ENCODE data around the gene PDIK1L. TPM values are rescaled to one million over a fixed set of nuclear protein-coding genes. Genes with fewer than 3 reads are reported as not detected.

Gene PDIK1L
- total and polyA plus RNA-seq, 2 experiments from 2014 or later, result 4.2 to 8.5 TPM

DNA sequence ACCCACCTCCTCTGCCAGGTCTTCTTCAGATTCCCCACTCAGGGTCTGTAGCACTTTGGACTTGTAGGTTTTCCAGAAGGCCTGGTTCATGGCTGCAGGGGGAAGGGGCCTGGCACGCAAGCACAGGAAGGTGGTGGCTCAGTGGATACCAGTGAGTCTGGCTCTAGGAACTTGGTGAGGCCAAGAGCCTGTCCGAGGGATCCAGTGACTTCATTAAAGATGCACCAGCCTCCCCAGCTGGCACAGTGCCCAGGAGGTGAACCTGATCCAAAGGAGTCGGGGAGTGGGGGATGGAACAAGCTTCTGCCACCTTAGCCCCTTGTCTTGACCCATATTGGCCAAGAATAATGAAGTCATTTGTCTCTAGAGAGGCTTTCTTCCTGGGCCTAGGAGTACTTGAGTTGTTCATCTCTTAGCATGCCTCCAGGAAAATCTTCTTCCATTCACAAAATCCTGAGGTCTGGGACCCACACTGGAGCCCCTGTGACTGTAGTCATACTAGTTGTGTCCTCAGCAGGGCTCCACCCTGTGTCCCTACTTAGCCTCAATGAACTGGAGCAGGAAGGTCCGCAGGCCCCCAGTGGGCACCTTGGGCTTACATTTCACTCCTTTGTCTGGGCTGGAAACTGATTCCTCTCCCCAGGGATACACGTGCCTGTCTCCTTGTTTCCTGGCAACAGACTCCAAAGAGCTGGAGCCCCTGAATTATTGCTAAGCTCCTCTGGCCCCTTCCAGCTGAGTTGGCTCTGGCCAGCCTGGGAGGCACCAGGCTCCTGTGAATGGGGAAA lies 57.0 kb downstream of the PDIK1L start, which contains the start of gene C1orf232:
Gene C1orf232 (minus strand): TSS at position 554 of the 788 bp plus-strand sequence. CDS start 464 bp downstream, at position 90.
- peak within 1 kb of the TSS; percentile 77 for H3K27ac ChIP-seq
- DNase-seq (ENCODE audit: low read depth in 1 of 2, low spot score in 1 of 2), result no peak

DNA sequence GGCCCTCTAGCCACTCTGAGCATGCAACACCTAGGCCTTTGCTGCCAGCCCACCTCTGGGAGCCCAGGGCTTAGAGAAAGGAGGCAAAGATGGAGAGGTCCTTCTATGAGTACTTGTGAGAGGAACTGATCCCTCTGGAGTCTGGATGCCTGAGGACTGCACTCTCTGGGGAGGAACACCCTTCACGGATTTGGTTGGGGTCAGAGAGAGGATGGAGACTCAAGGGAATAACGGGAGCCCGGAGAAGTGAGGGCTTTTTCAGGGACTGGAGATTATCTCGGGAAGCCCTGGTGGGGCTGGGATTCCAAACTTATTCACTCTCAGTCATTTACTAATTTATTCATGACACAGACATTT lies 57.6 kb downstream of the PDIK1L start:
- no peaks in the 10 kb centered on the region for H3K36me3 ChIP-seq
- H3K27ac ChIP-seq, result no peak overlapping the region
- H3K4me1 ChIP-seq (ENCODE audit: low read depth), result peaks cover 16% of the 10 kb centered on the region
- no peak overlapping the region for H3K4me3 ChIP-seq
- no peaks in the 10 kb centered on the region for H3K9me3 ChIP-seq (ENCODE audit: low read depth)
- no peak for DNase-seq (ENCODE audit: low read depth in 1 of 2, low spot score in 1 of 2)
- H3K27me3 ChIP-seq, result no peaks in the 10 kb centered on the region
- TF ChIP-seq, protein P1, sequence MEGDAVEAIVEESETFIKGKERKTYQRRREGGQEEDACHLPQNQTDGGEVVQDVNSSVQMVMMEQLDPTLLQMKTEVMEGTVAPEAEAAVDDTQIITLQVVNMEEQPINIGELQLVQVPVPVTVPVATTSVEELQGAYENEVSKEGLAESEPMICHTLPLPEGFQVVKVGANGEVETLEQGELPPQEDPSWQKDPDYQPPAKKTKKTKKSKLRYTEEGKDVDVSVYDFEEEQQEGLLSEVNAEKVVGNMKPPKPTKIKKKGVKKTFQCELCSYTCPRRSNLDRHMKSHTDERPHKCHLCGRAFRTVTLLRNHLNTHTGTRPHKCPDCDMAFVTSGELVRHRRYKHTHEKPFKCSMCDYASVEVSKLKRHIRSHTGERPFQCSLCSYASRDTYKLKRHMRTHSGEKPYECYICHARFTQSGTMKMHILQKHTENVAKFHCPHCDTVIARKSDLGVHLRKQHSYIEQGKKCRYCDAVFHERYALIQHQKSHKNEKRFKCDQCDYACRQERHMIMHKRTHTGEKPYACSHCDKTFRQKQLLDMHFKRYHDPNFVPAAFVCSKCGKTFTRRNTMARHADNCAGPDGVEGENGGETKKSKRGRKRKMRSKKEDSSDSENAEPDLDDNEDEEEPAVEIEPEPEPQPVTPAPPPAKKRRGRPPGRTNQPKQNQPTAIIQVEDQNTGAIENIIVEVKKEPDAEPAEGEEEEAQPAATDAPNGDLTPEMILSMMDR (IDR thresholded peaks at IDR 0.05; ENCODE audit: low read depth, low read length), result no peak

More for the DNA sequence above, 57.0 kb downstream of the PDIK1L start, which contains the start of gene C1orf232:
- TF ChIP-seq, protein P1 (IDR thresholded peaks at IDR 0.05; ENCODE audit: low read depth, low read length), result no peak
- no peaks in the 10 kb centered on the region for H3K9me3 ChIP-seq (ENCODE audit: low read depth)
- no peaks in the 10 kb centered on the region for H3K27me3 ChIP-seq
- peak within 1 kb of the TSS; percentile 85 for H3K4me3 ChIP-seq
- H3K4me1 ChIP-seq (ENCODE audit: low read depth), result peaks cover 16% of the 10 kb centered on the region
- H3K36me3 ChIP-seq, result no peaks in the 10 kb centered on the region

DNA sequence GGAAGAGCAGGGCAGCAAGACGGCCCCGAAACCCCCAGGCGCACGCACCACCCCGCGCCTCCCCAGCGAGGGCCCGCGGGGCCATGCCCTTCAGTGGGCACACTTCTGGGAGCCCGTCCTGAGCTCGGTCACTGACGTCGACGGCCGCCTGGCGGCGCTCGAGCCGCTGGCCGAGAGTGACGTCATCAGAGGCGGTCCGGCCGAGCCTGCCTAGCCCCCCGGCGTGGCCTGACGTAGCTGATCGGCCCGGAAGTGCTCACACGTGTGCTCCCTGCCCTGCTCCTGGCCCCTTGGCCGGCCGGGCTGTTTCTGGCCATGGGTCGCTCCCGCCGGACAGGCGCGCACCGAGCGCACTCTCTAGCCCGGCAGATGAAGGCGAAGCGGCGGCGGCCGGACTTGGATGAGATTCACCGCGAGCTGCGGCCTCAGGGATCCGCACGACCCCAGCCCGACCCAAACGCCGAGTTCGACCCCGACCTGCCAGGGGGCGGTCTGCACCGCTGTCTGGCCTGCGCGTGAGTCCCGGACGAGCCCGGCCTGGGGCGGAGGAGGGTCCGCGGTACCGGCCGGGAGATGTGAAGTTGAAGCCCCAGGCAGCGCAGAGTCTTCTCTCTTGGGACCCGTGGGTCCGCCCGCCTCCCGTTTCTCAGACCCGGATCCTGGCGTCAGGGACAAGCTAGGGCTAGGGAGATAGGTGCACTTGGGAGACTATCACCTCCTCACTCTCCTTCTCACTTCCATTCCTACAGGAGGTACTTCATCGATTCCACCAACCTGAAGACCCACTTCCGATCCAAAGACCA lies 58.2 kb downstream of the PDIK1L start, which contains the start of gene ZNF593:
Gene ZNF593 (plus strand): TSS at position 240 of the 803 bp plus-strand sequence. CDS start 76 bp downstream, at position 316.
- H3K4me3 ChIP-seq, result peak within 1 kb of the TSS; percentile 85
- H3K4me1 ChIP-seq (ENCODE audit: low read depth), result peaks cover 11% of the 10 kb centered on the region
- H3K27me3 ChIP-seq, result no peaks in the 10 kb centered on the region
- no peaks in the 10 kb centered on the region for H3K9me3 ChIP-seq (ENCODE audit: low read depth)
- H3K27ac ChIP-seq, result peak within 1 kb of the TSS; percentile 77
- TF ChIP-seq, protein P1 (IDR thresholded peaks at IDR 0.05; ENCODE audit: low read depth, low read length), result peak; percentile 87
- DNase-seq (ENCODE audit: low read depth in 1 of 2, low spot score in 1 of 2), result peak; percentile 96
- no peaks in the 10 kb centered on the region for H3K36me3 ChIP-seq

DNA sequence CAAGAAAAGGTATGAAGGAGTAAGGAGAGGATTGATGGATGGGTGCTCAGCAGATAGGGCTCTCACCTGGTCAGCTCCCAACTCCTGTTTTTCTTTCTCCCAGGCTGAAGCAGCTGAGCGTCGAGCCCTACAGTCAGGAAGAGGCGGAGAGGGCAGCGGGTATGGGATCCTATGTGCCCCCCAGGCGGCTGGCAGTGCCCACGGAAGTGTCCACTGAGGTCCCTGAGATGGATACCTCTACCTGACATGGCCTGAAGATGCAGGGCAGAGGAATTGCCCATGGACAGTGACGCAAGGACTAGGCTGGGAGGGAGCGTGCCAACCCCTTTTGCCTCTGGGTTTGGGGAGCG lies 58.8 kb downstream of the PDIK1L start:
- Histone ChIP-seq H3K36me3 (no peaks in the 10 kb centered on the region), H3K27me3 (no peaks in the 10 kb centered on the region), H3K4me3 (peak overlapping the region; percentile 85), H3K4me1 (ENCODE audit: low read depth) (peaks cover 9% of the 10 kb centered on the region), H3K9me3 (ENCODE audit: low read depth) (no peaks in the 10 kb centered on the region), H3K27ac (no peak overlapping the region)
- no peak for DNase-seq (ENCODE audit: low read depth in 1 of 2, low spot score in 1 of 2)
- TF ChIP-seq, protein P1 (IDR thresholded peaks at IDR 0.05; ENCODE audit: low read depth, low read length), result no peak

DNA sequence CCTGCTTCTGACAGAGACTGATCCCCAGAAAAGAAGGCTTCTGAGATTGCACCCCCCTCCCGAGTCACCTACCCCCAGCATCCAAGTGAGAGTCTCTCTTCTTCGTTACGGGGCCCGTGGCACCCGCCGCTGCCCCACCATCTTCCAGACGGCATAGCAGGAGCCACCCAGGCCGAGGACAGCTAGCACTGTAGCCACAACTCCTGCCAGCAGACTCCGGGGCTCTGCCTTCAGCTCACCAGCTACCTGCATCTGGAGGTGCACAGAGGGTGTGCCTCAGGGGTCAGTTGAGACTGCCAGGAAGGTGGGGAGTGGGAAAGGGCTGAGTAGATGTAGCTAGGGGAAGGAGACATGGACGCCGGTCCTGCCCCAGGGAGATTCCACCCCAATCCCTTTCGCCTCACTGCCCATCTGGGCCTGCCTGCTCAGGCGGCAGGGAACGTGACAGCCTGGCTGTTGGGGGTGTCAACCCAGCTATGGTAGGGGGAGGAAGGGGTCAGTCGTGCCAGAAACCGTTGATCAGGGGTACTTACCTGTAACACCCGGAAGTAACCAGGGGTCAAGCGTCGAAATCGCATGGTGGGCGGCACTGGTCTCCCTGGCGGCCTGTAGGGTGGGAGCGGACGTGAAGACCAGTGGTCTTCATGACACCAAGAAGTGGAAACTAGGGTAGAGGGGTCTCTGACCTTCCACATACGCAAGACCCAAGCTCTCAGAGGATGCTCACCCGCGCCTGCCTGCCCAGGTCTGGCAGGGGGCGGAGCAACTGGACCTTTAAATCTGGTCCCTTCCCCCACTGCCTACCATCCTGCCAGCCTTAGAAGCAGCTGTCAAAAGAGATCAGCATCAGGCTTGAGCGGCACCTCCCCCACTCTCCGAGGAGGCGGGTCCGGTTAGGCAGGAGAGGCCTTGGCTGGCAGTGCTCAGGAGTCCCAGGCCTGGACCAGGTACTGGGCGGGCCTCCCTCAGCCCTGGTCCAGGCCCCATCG lies 59.8 kb downstream of the PDIK1L start, which contains the start of gene ZNF593OS:
Gene ZNF593OS (minus strand): TSS at position 749 of the 989 bp plus-strand sequence. CDS start 171 bp downstream, at position 578.
- H3K9me3 ChIP-seq (ENCODE audit: low read depth), result no peaks in the 10 kb centered on the region
- no peaks in the 10 kb centered on the region for H3K27me3 ChIP-seq
- DNase-seq (ENCODE audit: low read depth in 1 of 2, low spot score in 1 of 2), result no peak
- TF ChIP-seq, protein P1 (IDR thresholded peaks at IDR 0.05; ENCODE audit: low read depth, low read length), result no peak
- no peaks in the 10 kb centered on the region for H3K36me3 ChIP-seq
- no peak within 1 kb of the TSS for H3K4me3 ChIP-seq
- H3K4me1 ChIP-seq (ENCODE audit: low read depth), result peaks cover 9% of the 10 kb centered on the region
- H3K27ac ChIP-seq, result no peak within 1 kb of the TSS
